Astrocyte of the cerebellum (primary cell): ENCODE data around the gene DGKQ.
"Not testable (repeated sequence)": the region's sequence is repeated elsewhere in the genome, so short reads cannot be mapped to it uniquely, and the experiment has no call there.

Experiments used
- DNase-seq: peaks from one replicate; pipeline ENCODE4 v3.0.0-alpha.2; 2011; ENCODE audit warnings: low read depth
- H3K4me3 ChIP-seq: 2 replicates; pipeline ENCODE4 v1.5.1; 2011; ENCODE audit warnings: mild to moderate bottlenecking, low read depth, low read length, moderate library complexity
- in situ Hi-C: cut with HindIII; loops from 2 replicates; pipeline ENCODE4 v1.10.0; 2017; ENCODE audit warnings: low sequenced_read_pairs
- TF ChIP-seq, protein P1 (sequence below): IDR thresholded peaks from 2 replicates; pipeline ENCODE4 v1.5.1; 2012; ENCODE audit warnings: low read length, low read depth, moderate library complexity, mild to moderate bottlenecking; ENCODE audit errors: missing control alignments

The DGKQ gene

GRCh38 chr4:1003271-1004070 lies 30.1 kb upstream of the DGKQ start:
- H3K4me3 ChIP-seq, result no peak overlapping the region
- TF ChIP-seq, protein P1, sequence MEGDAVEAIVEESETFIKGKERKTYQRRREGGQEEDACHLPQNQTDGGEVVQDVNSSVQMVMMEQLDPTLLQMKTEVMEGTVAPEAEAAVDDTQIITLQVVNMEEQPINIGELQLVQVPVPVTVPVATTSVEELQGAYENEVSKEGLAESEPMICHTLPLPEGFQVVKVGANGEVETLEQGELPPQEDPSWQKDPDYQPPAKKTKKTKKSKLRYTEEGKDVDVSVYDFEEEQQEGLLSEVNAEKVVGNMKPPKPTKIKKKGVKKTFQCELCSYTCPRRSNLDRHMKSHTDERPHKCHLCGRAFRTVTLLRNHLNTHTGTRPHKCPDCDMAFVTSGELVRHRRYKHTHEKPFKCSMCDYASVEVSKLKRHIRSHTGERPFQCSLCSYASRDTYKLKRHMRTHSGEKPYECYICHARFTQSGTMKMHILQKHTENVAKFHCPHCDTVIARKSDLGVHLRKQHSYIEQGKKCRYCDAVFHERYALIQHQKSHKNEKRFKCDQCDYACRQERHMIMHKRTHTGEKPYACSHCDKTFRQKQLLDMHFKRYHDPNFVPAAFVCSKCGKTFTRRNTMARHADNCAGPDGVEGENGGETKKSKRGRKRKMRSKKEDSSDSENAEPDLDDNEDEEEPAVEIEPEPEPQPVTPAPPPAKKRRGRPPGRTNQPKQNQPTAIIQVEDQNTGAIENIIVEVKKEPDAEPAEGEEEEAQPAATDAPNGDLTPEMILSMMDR, result no peak
- no peak for DNase-seq
- in situ Hi-C loops, result no loop called here

DNA sequence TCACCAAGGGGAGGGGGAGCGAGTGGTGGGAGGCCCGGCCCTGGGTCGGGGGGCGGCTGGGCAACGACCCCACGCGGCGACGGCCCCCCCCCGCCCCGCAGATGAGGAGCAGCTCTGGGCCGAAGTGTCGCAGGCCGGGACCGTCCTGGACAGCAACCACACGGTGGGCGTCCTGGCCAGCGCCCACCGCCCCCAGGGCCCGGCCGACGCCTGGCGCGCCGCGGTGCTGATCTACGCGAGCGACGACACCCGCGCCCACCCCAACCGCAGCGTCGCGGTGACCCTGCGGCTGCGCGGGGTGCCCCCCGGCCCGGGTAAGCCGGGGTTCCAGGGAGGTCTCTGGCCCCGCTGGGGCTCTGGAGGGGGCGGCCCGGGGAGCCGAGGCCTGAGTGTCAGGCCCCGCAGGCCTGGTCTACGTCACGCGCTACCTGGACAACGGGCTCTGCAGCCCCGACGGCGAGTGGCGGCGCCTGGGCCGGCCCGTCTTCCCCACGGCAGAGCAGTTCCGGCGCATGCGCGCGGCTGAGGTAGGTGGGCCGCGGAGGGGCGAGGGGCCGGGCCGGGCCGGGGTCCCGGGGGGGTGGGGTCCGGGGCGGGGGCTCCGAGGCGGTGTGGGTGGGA lies 29.4 kb upstream of the DGKQ start:
- no peak for DNase-seq
- in situ Hi-C loops, result no loop called here
- H3K4me3 ChIP-seq, result no peak overlapping the region
- TF ChIP-seq, protein P1, result no peak

- in situ Hi-C loops, result no loop called here
- TF ChIP-seq, protein P1, result no peak
- no peak overlapping the region for H3K4me3 ChIP-seq
- DNase-seq, result no peak
Measured at GRCh38 chr4:1002131-1002630, 28.8 kb upstream of the DGKQ start.

GRCh38 chr4:1001561-1002130 lies 28.3 kb upstream of the DGKQ start:
- in situ Hi-C loops, result no loop called here
- H3K4me3 ChIP-seq, result no peak overlapping the region
- no peak for DNase-seq
- TF ChIP-seq, protein P1, result no peak

DNA sequence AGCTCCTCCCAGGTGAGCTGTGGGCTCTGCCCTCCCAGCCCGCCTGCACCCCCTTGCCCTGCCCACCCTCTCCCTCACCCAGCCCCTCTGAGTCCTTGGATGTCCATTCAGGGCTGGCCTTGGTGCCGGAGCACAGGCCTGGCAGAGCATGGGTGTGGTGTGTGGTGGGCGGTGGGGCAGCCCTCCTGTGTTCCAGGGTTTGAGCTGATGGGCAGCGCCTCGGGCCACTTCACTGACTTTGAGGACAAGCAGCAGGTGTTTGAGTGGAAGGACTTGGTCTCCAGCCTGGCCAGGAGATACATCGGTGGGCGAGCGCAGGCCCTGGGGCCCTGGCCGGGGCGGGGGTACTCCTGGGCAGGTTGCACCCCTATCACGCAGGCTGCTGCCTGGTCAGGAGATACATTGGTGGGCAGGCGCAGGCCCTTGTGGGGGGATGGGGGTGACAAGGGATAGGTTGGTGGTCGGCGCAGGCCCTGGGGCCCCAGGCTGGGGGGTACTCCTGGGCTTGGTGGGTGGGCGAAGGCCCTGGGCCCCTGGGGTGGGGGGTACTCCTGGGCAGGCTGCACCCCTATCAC lies 27.4 kb upstream of the DGKQ start:
- no peak overlapping the region for H3K4me3 ChIP-seq
- TF ChIP-seq, protein P1, result no peak

DNA sequence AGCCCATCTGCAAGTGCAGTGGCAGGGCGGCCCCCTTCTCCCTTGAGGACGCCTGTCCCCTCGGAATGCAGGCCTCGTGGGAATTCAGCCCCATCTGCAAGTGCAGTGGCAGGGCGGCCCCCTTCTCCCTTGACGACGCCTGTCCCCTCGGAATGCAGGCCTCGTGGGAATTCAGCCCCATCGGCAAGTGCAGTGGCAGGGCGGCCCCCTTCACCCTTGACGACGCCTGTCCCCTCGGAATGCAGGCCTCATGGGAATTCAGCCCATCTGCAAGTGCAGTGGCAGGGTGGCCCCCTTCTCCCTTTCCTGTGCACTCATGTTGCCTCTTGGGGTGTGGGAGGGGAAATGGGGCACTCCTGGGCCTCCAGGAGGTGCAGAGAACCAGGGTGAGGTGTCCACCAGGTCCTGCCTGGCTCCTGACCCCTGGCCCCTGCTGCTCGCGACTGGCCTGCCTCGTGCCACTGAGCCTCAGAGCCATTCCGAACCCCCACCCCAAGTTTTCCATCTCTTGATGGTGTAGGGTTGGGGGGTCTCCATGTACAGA lies 26.6 kb upstream of the DGKQ start:
- H3K4me3 ChIP-seq, result no peak overlapping the region
- DNase-seq, result no peak
- in situ Hi-C loops, result no loop called here
- TF ChIP-seq, protein P1, result no peak

More for the DNA sequence above, 27.4 kb upstream of the DGKQ start:
- DNase-seq, result no peak
- in situ Hi-C loops, result no loop called here

DNA sequence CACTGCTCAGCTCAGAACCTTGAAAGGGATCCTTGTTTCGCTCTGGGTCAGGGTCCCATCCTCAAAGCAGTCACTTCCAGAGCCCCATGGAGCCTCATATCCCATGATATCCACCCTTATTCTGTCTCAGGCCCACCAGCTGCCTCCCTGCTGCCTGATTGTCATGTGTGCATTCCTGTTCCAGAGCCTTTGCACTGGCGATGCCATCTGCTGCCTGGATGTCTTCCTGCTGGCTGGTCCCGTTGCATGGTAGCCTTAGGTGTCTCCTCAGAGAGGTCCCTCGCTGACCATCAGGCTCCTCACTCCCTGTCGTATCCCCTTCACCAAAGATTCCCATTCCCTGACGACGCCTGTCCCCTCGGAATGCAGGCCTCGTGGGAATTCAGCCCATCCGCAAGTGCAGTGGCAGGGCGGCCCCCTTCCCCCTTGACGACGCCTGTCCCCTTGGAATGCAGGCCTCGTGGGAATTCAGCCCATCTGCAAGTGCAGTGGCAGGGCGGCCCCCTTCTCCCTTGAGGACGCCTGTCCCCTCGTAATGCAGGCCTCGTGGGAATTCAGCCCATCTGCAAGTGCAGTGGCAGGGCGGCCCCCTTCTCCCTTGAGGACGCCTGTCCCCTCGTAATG lies 26.0 kb upstream of the DGKQ start:
- H3K4me3 ChIP-seq, DNase-seq, in situ Hi-C loops: not testable (repeated sequence)
